GM21737 (cell line): ENCODE measurements around the gene ARSJ.

Experiments used
- ATAC-seq: cut with Tn5 transposase; IDR thresholded peaks from one replicate; pipeline ENCODE4 v1.9.1; 2021; ENCODE audit warnings: mild to moderate bottlenecking, moderate library complexity; ENCODE audit not compliant: unreplicated experiment

The ARSJ gene

DNA sequence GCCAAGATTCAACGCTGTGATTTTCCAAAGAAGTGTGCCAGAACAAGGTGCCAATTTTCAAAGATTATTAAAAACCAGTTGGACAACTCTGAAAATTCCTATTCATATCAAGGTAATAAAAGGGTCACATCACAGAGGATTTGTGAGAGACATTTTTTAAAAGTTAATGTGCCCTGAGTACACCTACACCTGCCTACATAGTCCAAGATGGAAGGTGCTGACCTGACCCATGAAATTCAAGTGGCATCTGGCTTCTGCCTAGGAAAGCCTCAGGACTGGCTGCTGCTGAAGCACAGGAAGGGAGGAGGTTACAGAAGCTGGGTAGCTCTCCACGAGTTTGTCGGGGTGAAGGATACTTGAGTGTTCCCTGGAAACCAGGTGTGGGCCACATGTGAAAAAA lies 11.4 kb upstream of the ARSJ start:
- no peak for ATAC-seq

DNA sequence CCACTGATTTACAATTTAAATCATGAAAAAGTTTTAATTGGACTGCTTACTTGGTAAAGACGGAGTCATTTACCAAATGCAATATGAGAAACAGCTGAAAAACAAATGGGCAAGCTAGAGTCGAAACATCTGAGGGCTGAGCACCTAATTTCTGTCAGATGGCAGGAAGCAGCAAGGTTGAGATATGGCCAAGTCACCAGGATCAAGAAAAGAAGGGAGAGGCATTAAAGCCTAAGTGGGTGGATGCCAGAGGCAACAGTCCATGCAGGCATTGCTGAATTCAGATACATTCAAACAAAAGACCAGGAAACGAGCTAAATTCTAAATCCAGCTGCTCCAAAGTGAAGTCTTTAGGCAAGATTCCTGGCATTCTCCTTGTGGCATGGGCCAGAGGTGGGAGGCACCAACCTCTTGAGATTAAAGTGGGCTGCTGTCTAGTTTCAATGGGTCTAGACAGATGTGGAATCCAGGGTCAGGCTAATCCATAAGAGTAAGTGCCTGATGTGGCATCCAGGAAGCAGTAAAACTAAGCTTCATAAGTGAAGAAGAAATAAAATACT lies 8.0 kb upstream of the ARSJ start:
- no peak for ATAC-seq

DNA sequence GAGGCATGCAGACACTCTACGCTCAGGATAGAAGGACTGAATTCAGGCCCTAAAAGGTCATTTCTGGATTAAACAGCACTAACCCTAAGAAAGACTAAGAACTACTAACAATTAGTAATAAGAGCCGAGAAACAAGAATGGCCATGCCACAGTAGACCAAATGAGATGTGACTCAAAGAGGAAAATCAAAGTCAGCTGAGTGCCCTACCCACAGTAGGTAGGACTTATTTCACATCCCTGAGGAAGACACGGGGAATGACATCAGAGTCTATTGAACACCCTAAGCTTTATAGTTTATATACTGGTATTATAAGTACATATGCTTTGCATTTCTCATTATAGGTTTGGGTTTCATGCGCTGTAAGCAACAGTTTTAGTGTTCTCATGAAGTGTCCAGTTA lies 2.7 kb upstream of the ARSJ start:
- ATAC-seq: no peak

DNA sequence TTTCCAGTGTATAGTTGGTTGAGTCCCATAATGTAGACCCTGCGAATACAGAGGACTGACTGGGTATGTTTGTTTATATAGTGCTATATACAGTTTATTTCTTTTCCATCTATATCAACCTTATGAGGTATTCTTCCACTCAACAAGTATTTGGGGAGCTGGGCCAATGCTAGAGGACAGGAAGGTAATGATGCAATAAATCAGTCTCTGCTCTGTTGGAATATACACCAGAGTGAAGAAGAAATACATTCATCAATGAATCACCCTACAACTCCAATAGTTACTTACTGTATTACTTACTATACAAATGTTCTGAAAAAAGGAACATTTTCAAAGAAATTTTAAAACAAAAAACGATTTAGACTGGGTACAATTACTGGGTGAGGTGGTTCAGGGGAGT lies 2.1 kb upstream of the ARSJ start:
- no peak for ATAC-seq

DNA sequence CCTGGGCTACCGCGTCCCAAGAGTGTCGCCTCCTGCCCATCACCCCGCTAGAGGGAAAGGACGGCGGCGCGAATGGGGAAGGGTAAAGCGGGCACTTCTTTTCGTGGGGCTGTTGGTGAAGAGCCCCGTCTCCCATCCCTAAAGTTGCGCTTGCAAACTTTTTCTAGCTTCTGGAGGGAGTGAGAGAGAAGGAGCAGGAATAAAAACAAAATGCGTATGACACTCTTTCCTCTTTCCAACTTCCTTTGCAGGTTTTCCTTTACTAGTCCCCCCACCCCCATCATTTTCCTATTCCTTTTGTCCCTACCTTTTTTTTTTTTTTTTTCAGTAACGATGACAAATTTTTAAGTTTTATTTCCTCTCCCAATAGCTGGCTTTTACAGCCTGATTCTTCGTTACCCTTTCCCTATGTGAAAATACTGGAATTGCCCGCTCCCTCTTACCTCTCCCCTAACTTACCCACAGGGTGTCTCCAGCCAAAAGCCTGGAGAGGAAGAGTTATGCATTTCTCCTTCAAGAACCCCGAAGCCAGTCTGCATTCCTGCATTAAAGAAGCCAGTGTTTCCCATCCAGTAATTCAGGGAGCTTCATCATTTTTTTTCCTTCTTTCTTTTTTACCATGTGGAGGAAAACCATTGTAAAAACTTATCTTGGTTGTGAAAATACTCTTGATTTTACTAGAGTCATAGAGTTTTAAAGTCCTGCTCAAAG lies 613 bp upstream of the ARSJ start:
- no peak for ATAC-seq

DNA sequence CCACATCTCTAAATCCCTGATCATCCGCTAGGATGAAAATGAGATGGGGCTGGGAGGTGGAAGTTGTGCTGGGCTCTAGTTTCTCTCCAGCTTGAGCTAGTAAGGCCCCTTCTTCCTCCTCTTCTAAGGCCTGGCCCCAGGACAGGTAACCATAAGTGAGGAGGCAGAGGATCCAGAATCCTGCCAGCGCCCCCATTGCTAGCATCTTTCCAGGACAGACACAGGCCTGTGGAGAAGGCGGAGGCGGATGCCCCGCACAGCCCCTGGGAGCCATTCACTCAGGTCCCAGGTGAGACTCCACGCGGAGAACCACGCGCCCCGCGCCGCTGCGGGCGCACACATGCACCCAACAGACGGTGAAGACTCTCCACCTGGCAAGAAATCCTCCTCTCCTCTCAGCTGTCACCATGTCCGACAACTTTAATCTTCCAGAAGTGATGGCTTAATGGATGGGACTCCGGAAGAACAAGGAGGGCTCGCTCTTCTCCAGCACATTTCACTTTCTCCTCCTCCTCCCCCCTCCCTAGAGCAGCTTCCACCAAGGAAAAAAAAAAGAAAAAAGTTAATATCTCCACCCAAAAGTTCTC lies 793 bp downstream of the ARSJ start:
- no peak for ATAC-seq

DNA sequence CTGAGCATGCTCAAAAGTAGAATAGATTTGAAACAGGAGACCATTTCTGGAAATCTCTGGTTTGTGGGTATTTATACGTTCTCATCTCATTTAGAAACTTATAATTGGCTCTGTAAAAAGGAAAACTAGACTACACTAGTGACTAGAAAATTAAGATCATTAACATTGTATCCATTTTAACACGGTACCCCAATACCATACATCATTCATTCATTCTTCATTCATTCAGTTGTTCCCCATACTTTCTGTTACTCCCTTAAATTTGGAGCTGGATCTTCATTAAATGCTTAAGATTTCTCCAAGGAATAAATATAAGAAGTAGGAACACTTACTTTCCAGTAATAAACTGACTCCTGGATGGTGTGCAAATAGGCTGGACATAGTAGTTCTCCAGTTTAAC lies 1.3 kb downstream of the ARSJ start:
- ATAC-seq: no peak

DNA sequence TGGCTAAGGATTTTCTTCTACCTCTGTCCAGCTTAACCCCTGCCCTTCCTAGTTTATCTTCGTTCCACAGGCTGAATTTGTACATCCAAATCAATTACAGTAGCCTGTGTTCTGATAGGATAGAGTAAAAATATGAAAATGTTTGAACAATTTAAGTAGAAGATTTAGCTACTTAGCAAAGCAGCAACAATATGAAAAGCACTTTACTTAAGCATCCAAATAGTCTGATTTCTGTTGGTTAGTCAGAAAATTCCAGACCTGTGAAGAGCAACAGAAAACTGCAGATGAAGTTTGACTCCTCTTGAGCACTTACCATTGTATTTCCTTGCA lies 2.0 kb downstream of the ARSJ start:
- ATAC-seq: no peak

DNA sequence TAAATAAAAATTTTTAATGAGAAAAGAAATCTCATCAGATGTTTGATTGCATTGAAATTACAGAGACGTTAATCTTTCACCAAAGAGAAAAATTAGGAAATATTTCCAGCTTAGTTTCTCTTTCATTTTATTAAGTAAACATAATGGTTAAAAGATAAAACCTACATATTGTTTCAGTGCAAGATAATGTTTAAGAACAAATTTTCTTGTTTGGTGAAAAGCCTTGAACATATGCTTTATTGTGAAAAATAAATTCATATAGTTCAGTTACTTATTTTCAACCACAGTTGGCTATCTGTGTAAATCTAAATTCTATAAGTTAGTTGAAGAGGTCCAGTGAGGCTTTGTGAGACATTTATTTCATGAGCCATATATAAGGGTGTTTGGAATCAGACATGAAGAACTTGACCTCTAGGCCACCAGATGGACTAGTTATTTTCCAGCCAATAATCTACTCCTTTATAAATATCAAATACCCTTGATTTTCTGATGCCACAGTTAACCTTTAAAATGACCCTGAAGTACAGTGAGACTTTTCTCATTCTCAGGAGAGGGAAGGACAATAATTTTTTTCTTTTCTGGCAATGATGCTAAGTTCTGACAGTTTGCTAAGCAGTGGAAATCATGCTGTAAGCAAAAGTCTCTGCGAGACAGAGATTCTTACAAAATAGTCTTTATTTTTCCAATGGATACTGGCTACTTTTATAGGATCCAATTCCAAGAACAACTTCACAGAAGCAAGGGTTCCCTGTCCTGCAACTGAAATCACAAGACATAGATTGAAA lies 2.5 kb downstream of the ARSJ start:
- ATAC-seq: no peak

DNA sequence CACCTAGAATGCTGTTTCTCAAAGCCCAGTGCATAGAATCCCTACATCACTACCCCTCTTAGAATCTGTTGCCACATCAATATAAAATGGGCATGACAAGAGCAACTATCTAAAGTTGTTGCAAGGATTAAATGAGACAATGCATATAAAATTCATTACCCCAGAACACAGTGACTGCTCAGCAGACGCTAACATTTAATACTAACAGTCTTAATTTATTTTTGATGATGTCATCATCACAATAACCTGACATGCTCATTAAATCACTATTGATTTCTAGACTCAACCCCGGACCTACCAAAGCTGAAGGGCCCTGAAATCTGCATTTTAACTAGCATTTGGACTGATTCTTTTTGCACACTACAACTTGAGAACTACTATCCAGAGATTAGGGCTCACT lies 3.9 kb downstream of the ARSJ start:
- ATAC-seq: no peak

DNA sequence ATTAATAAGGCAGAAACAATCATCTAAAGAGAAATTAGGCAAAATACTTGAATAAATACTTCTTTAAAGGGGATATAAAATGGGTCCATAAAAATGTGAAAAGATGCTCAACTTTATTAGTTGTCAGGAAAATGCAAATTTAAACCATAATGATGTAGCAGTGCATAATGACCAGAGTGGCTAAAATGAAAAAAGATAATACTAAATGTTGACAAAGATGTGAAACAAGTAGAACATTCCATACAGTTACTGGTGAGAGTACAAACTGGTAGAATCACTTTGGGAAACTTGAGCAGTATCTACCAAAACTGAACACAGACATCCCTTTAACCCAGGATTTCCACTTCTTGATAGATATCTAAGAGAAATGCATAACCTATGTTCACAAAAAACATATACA lies 5.0 kb downstream of the ARSJ start:
- ATAC-seq: no peak

DNA sequence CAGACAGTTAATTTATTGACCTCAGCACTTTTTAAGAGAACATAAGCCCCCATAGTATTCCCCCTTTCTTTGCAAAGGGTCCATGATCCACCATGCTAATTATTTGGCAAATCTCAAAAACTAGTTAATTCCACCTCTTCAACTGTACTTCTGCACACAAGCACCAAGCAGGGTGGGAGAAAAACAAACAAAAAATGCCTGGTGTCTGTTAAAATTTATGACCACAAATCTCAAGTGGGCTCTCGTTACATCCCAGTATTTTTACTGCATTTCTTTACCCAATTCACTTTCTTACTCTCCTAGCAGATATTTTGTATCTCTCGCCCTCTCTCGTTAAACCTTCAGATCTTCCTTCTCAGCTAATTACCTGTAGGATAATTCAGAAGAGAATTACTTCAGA lies 6.1 kb downstream of the ARSJ start:
- ATAC-seq: no peak

DNA sequence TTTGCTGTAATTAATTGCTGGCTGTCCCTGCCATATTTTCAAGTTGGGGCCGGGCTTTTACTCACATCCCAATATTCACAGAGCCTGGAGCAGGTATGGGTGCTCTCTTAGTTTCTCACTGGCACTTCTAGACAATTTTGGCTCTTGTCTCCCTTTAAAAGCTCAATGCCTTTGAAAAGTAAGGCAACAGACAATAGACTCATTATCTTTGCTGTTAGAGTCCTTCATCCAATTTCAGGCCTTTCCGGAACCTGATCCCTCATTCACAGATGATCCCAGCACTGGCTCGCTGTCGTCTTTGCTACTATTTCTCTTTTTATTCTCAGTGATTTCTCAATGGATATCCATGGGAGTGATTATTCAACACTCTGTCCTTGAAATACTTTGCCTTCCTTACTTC lies 6.7 kb downstream of the ARSJ start:
- ATAC-seq: no peak

DNA sequence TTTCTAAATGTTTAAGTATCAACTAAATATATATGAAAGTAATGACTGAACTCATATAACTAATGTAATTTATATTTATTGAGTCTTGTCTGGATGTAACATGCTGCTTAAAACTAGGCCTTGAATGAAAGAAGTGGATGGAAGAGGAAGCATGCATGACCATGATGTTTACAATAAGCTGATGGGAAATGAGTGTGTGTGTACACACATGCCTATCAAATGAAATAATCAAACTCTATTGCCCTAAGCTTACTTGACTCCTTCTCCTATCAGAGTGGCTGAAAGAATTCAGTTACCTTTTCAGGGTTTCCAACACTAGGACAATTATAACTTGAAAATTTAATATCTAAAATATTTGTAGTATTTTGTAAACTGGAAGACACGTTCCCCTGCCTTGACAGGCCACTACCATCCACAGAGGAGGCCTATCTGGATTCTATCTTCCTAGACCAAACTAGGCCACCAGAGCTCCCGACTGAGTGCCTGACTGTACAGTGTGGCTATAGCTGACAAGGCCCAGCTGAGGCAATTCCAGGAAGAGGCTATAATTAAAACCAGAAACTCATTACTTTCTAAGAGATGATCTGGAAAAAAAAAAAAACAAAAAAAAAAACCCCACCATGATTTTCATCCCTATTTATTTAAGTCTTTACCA lies 7.6 kb downstream of the ARSJ start:
- ATAC-seq: no peak

DNA sequence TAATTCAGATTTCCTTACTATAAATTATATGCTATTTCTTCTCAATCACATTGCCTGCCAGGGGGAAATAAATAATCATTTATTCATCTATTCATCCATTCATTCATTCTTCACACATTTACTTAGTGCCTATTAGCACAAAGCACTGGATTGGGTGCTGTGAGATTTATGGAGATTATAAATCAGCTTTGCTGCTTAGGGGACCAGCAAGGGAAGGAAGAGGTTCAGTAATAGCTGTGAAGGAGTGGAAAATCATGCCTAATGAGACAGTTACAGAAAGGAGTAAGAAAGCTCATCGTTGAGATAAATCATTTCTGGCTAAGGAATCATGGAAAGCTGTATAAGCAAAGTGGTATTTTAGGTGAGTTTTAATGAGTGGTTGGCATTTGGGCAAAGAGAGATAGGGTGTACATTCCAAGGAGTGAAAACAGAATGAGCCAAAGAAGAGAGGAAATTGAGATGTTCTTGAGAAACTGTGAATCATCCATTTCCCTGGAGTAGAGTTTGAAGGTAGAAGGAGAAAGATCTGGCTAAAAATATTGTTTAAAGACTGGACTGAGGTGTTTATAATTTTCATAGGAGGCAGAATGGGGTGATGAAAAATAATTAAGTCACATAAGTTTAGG lies 9.6 kb downstream of the ARSJ start:
- no peak for ATAC-seq

DNA sequence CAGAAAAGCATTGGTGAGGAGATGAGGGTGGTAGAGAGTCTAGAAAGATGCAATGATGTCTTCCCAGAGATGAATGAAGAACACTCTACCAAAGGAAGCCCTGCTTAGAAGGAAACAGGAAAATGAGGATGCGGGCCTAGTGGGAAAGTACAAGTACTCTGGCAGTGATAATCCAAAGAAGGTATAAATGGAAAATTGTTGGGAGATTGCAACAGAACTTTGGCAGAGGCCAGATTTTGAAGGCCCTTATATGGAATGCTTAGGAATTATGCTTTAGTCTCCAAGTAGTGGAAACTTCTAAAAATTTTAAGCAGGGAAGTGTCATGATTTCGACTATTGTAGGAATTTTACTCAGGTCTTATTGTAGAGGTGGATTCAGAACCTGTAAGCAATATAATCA lies 11.0 kb downstream of the ARSJ start:
- no peak for ATAC-seq

DNA sequence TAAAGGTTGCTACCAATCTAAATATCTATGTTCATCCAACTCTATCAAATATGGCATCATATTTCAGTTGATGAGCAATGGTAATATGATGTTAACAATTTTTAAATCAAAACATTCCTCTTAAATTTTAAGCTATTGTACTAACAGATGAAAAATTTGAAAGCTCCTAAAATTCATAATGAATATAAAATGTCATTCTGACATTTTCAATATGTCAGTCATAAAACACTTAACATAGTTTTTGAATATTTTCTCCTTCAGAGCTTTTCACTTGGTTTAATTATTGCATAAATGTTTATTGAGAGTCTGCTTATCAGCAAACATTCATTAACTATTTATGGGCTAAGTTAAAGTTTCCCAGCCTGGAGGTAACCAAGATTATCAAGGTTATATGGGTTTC lies 11.8 kb downstream of the ARSJ start:
- ATAC-seq: no peak

DNA sequence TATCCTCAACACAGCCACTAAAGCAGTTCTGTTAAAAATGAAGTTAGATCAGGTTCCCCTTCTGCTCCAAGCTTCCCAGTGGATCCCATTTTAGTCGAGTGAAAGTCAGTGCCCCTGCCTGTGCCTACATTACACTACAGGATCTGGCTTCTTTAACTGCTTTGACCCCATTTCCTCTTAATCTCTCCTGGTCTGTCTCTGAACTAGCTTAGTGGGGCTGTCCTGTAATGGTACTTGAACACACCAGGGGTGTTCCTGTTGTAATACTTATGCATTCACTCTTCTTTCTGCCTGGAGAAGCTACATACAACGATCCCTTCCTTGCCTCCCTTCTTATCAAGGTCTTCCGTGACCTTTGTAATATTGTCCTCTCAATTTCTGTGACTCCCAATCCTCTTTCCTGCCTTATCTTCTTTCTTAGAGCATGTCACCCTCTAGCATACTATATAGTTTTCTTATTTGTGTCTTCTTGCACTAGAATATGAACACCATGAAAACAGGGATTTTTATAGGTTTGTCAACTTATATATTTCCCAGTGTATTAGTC lies 16.7 kb downstream of the ARSJ start:
- ATAC-seq: no peak

DNA sequence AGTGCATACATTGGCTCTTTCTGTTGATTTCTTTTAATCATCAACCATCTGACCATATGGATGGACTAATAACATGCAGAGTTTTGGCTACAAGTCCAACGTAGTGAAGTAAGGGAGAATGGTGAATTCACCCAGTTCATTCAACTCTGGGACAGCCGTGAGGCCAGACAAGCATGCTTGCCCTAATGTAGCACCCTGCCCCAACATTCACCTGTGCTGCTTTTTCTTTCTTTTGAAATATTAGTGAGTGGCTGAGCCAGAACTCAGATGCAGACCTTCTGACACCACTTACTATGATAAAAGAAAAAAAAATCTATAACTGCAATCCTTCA lies 17.5 kb downstream of the ARSJ start:
- no peak for ATAC-seq

DNA sequence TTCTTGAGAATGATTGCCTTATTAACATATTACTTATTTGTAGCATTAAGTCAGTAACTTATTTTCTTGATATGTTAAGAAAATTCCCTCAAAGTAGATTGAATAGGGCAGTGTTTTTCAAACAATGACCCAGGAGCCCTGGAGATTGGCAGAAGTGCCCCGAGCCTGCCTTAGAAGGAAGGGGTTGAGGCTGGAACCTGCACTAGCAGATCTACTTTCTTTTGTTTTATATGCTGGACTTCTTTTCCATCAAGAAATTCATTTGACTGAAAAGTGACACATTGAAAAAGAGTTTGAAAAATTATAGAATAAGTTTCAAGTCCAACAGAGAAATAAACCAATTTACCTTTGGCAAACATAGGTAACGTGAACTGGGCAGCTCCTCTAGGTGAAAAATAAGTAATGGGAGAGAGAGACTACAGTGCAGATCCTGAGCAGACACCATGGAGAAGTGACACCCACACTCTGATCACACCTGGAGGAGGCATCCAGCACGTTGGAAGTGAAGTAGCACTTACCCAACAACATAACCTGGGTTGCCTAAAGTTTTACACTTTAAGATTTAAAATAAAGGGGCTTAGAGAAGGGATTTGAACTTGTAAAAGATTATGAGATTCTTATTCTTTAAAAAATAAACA lies 18.6 kb downstream of the ARSJ start:
- ATAC-seq: no peak

DNA sequence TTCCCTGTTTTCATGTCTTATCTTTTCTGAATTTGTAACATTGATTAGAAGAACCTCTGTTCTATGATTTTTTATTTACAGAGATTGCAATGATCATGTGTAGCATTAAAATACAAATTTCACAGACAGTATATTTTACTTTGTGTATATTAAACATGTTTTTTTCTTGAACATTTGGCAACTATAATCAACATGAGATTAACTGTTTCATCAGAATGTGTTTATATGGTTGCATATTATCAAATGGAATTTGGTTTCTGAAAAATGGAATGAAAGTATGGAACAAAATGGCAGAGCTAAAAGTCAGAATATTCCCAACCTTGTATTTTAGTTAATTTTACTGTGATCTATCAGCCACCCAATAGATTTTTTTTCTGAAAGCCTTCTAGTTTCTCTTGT lies 19.9 kb downstream of the ARSJ start:
- no peak for ATAC-seq
